ENCODE measurements around the gene PDZK1.

Gene PDZK1

GRCh38 chr1:145701306-145701862 lies 5.8 kb downstream of the PDZK1 start:
- no peak overlapping the region for H3K4me3 ChIP-seq (replicated peaks; ENCODE audit: low read depth, low read length)
- DNase-seq (ENCODE audit: extremely low read depth, low read depth), result no peak
- TF ChIP-seq, protein P1, sequence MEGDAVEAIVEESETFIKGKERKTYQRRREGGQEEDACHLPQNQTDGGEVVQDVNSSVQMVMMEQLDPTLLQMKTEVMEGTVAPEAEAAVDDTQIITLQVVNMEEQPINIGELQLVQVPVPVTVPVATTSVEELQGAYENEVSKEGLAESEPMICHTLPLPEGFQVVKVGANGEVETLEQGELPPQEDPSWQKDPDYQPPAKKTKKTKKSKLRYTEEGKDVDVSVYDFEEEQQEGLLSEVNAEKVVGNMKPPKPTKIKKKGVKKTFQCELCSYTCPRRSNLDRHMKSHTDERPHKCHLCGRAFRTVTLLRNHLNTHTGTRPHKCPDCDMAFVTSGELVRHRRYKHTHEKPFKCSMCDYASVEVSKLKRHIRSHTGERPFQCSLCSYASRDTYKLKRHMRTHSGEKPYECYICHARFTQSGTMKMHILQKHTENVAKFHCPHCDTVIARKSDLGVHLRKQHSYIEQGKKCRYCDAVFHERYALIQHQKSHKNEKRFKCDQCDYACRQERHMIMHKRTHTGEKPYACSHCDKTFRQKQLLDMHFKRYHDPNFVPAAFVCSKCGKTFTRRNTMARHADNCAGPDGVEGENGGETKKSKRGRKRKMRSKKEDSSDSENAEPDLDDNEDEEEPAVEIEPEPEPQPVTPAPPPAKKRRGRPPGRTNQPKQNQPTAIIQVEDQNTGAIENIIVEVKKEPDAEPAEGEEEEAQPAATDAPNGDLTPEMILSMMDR (IDR thresholded peaks at IDR 0.05; ENCODE audit: low read depth, low read length, missing control alignments), result no peak

- DNase-seq (ENCODE audit: extremely low read depth, low read depth), result no peak
- H3K4me3 ChIP-seq (replicated peaks; ENCODE audit: low read depth, low read length), result no peak overlapping the region
- TF ChIP-seq, protein P1 (IDR thresholded peaks at IDR 0.05; ENCODE audit: low read depth, low read length, missing control alignments), result no peak
These were observed 10.6 kb downstream of the PDZK1 start for GRCh38 chr1:145696630-145696960.

- DNase-seq (ENCODE audit: extremely low read depth, low read depth), result no peak
- H3K4me3 ChIP-seq (replicated peaks; ENCODE audit: low read depth, low read length), result no peak overlapping the region
- TF ChIP-seq, protein P1 (IDR thresholded peaks at IDR 0.05; ENCODE audit: low read depth, low read length, missing control alignments), result no peak
These were observed 11.1 kb downstream of the PDZK1 start for GRCh38 chr1:145695821-145696629.

DNA sequence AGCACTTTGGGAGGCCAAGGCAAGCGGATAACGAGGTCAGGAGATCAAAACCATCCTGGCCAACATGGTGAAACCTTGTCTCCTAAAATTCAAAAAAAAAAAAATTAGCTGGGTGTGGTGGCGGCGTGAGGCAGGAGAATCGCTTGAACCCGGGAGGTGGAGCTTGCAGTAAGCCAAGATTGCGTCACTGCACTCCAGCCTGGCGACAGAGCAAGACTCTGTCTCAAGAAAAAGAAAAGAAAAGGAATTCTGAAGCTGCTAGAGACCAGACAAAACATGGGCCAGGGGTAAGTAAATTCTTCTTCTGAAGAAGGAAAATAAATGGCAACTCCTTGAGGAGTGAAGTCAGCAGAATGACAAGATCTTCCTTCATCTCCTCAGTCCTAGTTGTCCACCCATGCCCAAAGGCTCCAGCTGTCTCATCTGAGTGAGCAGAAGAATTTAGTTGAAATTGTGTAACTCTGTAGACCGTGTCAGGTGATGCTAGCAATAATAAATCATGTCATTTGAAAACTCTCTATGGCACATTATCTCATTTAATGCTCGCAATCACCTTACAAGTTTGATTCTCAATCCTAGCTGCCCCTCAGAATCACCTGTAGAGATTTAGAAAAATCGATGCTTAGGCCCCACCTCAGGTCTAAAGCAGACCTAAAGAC lies 14.3 kb downstream of the PDZK1 start:
- DNase-seq (ENCODE audit: extremely low read depth, low read depth), result no peak
- TF ChIP-seq, protein P1 (IDR thresholded peaks at IDR 0.05; ENCODE audit: low read depth, low read length, missing control alignments), result no peak
- H3K4me3 ChIP-seq (replicated peaks; ENCODE audit: low read depth, low read length), result no peak overlapping the region

DNA sequence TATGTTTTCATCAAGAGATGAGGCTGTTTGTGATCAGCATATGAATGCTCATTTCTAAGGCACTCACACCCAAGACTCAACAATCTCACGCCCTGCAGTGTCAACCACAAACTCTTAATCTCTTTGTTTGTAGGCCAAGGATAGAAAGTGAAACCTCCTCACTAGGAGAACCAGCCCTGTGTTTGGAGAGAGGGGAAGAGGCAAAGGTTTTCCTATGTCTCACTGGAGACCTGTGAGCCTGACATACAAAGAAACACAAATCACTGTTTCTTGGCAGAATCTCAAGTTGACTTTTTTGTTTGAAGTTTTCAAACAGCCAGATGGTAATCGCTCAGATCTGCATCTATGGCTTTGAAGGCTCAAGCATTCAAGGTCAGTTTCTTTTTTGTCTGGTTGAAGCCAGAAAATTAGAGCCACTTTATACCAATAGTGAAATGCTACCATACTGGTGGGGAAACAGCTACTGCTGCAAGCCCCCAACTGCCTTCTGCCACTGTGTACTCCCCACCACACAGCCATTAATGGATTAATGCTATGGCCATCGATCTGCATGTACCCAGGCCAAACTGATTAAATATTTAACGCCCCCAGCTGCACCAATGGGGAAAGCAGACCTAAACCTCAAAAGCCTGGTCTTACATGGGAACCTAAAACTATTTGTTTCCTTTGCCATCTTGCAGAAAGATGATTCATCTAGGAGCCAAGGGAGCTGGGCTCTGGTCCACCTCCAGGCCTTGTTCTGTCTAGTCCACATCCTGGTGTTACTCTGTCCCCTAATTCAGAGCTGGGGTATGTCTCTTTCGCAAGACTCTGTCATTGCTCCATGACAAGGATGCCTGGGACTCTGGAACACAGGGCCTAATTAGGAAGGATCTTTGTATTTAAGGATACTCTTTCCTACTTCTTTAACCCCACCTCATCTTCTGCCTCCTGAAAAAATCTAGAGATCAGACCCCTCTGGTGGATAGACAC lies 16.3 kb downstream of the PDZK1 start:
- TF ChIP-seq, protein P1 (IDR thresholded peaks at IDR 0.05; ENCODE audit: low read depth, low read length, missing control alignments), result no peak
- DNase-seq (ENCODE audit: extremely low read depth, low read depth), result no peak
- no peak overlapping the region for H3K4me3 ChIP-seq (replicated peaks; ENCODE audit: low read depth, low read length)

DNA sequence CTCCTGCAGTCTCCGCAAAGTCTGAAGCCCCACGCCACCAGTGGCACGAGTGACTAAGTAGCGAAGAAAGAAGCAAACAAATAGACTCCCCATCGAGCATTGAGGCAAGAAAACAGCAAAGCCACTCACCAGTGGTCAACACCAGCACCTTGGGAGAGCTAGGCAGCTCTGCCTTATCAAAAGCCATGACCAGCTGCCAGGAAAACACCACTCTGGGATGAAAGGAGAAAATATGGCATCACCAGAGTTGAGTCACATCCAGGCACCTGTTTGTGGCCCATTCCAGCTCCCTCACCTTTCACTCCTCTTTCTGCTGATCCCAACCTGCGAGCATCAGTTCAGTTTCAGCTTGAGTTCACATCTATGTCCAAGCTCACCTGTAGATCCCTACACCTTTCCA lies 17.2 kb downstream of the PDZK1 start:
- no peak for DNase-seq (ENCODE audit: extremely low read depth, low read depth)
- H3K4me3 ChIP-seq (replicated peaks; ENCODE audit: low read depth, low read length), result no peak overlapping the region
- TF ChIP-seq, protein P1 (IDR thresholded peaks at IDR 0.05; ENCODE audit: low read depth, low read length, missing control alignments), result no peak

Data from HFF-Myc (cell line).